Measurements from ENCODE around the gene UVRAG. TPM values are rescaled to one million over a fixed set of nuclear protein-coding genes. Genes with fewer than 3 reads are reported as not detected.

The UVRAG gene
- total RNA-seq, 2 donors from 2014 or later = 12.8 to 13.7 TPM

GRCh38 chr11:76064192-76064591 is 249.2 kb downstream of the UVRAG start:
- H3K9ac ChIP-seq (ENCODE audit: low read depth in 2 of 2, low read length in 2 of 2) = no peak overlapping the region
- H3K27ac ChIP-seq = no peak overlapping the region
- no peak for TF ChIP-seq CTCF (IDR thresholded peaks at IDR 0.05)
- no peaks in the 10 kb centered on the region for H3K27me3 ChIP-seq
- DNase-seq = no peak
- H3K9me3 ChIP-seq = no peaks in the 10 kb centered on the region
- H3K4me3 ChIP-seq = no peak overlapping the region
- intact Hi-C loops (cut with DNase I) = no loop called here
- no peaks in the 10 kb centered on the region for H3K4me1 ChIP-seq
- no peaks in the 10 kb centered on the region for H3K36me3 ChIP-seq

- DNase-seq = no peak
- no peaks in the 10 kb centered on the region for H3K27me3 ChIP-seq
- no peaks in the 10 kb centered on the region for H3K9me3 ChIP-seq
- intact Hi-C loops (cut with DNase I) = no loop called here
- no peak overlapping the region for H3K9ac ChIP-seq (ENCODE audit: low read depth in 2 of 2, low read length in 2 of 2)
- no peak overlapping the region for H3K27ac ChIP-seq
- TF ChIP-seq CTCF (IDR thresholded peaks at IDR 0.05) = no peak
- H3K4me3 ChIP-seq = no peak overlapping the region
- peaks cover 4% of the 10 kb centered on the region for H3K4me1 ChIP-seq
- H3K36me3 ChIP-seq = no peaks in the 10 kb centered on the region
Observed at GRCh38 chr11:76067099-76067498, 252.1 kb downstream of the UVRAG start.

- no peak for TF ChIP-seq CTCF (IDR thresholded peaks at IDR 0.05)
- intact Hi-C loops (cut with DNase I) = no loop called here
- H3K27ac ChIP-seq = no peak overlapping the region
- H3K4me1 ChIP-seq = peaks cover 4% of the 10 kb centered on the region
- H3K36me3 ChIP-seq = no peaks in the 10 kb centered on the region
- no peak for DNase-seq
- H3K27me3 ChIP-seq = no peaks in the 10 kb centered on the region
- no peak overlapping the region for H3K9ac ChIP-seq (ENCODE audit: low read depth in 2 of 2, low read length in 2 of 2)
- H3K4me3 ChIP-seq = no peak overlapping the region
- no peaks in the 10 kb centered on the region for H3K9me3 ChIP-seq
Observed at GRCh38 chr11:76069001-76069400, 254.0 kb downstream of the UVRAG start.

- Histone ChIP-seq H3K27me3 (no peaks in the 10 kb centered on the region), H3K4me1 (peaks cover 4% of the 10 kb centered on the region), H3K9me3 (no peaks in the 10 kb centered on the region), H3K9ac (ENCODE audit: low read depth in 2 of 2, low read length in 2 of 2) (no peak overlapping the region), H3K36me3 (no peaks in the 10 kb centered on the region), H3K27ac (no peak overlapping the region), H3K4me3 (no peak overlapping the region)
- no peak for TF ChIP-seq CTCF (IDR thresholded peaks at IDR 0.05)
- no peak for DNase-seq
- intact Hi-C loops (cut with DNase I) = no loop called here
Observed at GRCh38 chr11:76071090-76071489, 256.1 kb downstream of the UVRAG start.

GRCh38 chr11:76073724-76074123 is 258.7 kb downstream of the UVRAG start:
- Histone ChIP-seq H3K9me3 (no peaks in the 10 kb centered on the region), H3K4me1 (peaks cover 4% of the 10 kb centered on the region), H3K9ac (ENCODE audit: low read depth in 2 of 2, low read length in 2 of 2) (no peak overlapping the region), H3K27me3 (no peaks in the 10 kb centered on the region), H3K27ac (no peak overlapping the region), H3K4me3 (no peak overlapping the region), H3K36me3 (no peaks in the 10 kb centered on the region)
- no peak for DNase-seq
- intact Hi-C loops (cut with DNase I) = no loop called here
- no peak for TF ChIP-seq CTCF (IDR thresholded peaks at IDR 0.05)
